GM21723 (cell line): Measurements from ENCODE around the gene RAB3GAP2.
"Not testable (repeated sequence)": the region's sequence is repeated elsewhere in the genome, so short reads cannot be mapped to it uniquely, and the experiment has no call there.

Source experiments
- ATAC-seq: cut with Tn5 transposase; IDR thresholded peaks from one replicate; pipeline ENCODE4 v1.9.1; 2021; ENCODE audit warnings: mild to moderate bottlenecking, moderate library complexity; ENCODE audit not compliant: unreplicated experiment

The RAB3GAP2 gene

GRCh38 chr1:220157738-220158137 lies 114.5 kb downstream of the RAB3GAP2 start:
- no peak for ATAC-seq

DNA sequence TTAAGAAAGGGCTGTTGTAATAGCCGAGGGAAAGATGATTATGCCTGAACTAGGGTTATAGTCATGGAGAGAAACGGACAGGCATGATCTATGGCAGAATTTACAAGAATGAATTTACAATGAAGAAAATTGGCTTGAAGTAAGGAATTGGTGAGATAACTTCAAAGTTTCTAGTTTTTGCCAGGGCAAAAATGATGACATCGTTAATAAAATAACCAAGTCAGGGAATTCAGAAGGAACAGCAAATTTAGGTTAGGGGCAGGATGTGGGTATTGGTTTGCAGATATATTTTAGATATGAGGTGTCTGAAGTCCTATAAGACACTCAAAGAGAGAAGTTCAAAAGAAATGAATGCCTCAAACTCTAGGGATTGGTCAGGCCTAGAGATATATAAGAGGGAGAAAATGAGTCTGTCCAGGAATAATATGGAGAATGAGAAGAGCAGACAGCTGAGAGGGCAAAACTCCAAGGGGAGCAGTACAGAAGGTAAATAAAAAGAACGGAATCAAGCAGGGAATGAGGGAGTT lies 115.6 kb downstream of the RAB3GAP2 start:
- ATAC-seq = no peak

DNA sequence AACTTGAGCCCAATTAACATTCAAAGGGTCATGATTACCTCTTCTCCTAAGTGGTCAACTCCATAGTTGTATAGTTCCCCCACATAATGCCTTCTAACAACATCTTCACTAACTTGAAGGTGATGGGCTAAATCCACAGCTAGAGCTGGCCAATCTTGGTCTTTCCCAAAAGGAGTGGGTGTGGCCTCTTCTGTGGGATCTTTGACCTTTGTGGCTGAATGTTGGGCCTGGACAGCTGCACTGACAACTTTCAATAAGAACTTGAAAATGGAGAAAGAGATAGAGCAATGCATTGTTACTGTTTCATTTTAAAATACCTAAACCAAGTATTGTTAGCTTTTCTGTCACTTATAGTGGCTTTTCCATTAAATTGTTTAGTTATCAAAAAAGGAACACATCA lies 119.1 kb downstream of the RAB3GAP2 start:
- no peak for ATAC-seq

DNA sequence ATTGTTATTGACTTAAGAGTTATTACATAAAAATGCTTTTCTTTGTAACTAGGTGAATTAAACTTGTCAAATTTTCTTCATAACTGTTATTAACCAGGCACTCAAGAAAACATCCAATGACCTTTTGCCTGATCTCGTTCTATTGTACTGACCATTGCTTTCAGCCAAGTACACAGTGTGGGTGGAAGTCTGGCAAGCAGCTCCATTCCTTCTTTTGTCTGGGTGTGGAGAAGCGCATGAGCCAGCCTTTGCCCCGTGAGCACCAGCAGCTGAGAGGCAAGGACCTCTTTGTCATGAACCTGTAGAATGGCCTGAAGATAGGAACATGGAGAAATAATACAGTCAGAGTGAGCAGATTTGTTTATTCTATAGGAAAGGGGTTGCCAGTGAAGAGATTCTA lies 120.8 kb downstream of the RAB3GAP2 start:
- no peak for ATAC-seq

DNA sequence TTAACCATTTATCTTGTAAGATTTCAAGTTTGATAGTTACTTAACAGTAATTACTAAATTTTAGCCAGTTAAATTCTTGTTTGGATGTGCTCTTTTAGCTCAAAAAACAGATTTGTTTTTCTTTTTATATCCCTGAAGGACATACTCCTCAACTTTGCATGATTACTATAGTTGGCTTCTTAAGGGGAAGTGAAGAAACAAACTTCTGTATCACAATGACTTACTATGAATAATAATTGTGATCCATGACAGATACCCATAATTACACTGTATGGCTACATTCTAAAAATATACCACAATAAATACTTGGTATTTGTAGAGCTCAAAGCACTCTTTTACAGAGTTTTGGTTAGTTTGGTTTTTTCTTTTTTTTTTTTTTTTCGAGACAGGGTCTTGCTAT lies 122.5 kb downstream of the RAB3GAP2 start:
- ATAC-seq = peak; percentile 49

- no peak for ATAC-seq
These were observed 128.2 kb downstream of the RAB3GAP2 start for GRCh38 chr1:220144051-220144450.

- no peak for ATAC-seq
These were observed 132.3 kb downstream of the RAB3GAP2 start for GRCh38 chr1:220139966-220140365.

- no peak for ATAC-seq
These were observed 135.1 kb downstream of the RAB3GAP2 start for GRCh38 chr1:220137019-220137786.

GRCh38 chr1:220135755-220136154 lies 136.5 kb downstream of the RAB3GAP2 start:
- no peak for ATAC-seq

GRCh38 chr1:220129479-220130210 lies 142.6 kb downstream of the RAB3GAP2 start:
- ATAC-seq = no peak

DNA sequence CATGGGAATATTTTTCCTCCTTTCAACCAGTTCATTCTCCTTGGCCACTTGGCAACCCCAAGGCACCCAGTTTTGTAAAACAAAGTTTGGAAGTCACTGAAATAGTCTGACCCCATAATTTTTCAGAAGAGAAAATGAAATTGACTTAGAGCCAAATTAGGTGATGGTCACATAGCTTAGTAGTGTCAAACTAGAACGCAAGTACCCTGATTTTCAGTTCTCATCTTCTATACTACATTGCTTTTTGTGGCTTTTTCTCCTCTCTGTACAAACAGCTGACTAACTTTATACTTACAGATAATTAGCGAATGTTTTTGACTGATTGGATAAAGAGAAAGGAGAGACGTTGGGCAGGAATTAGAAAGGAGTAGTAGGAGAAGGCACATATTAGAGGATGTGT lies 145.2 kb downstream of the RAB3GAP2 start:
- no peak for ATAC-seq

DNA sequence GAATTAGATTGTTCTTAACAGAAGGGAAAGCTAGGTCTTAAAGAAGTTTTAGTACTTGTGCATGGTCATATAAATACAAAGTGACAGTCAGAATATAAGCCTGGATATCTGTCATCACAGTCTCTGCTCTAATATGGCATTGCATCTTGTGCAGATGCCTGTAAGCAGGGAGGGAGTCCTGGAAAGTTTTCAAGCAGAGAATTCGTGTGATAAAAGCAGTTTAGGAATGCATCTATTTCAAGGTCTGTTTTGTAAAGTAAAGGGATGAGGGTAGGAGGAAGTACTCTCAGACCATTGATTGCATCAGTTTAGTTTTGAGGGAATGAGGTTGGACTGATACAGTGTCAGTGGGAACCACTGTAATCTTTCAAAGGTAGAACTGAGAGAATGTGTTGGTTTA lies 147.7 kb downstream of the RAB3GAP2 start:
- ATAC-seq = no peak

DNA sequence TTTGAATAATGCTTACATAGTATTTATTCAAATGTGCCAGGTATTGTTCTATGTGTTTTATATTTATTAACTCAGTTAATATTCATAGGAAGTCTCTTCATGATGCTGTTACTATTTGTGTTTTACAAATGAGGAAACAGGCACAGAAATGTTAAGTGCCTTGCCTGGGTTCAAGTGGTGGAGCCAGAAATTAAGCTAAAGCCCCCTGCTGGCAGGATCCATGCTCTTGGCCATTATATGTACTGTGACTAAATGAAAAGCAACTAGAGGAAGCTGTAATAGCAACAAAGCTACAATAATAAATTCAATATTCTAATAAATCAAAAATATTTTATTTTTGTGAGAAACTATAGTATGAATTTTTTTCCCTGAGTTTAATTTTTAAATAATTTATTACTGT lies 148.4 kb downstream of the RAB3GAP2 start:
- no peak for ATAC-seq

DNA sequence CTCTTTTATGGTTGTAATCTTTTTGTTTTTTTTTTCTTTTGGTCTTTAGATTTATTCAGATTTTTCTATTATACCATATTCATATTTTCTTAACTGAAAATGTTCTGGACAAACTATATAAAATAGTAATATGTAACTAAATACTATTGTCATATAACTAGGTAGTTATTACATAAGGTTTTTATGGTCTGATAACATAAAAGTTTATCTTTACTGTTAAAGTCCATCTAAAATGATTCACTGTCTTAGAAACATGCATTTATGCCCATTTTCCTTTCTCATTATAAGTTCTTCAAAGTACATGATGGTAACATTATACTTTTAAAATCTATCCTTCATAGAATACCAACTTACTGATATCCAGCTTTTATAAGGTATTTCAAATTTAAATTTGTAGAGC lies 149.2 kb downstream of the RAB3GAP2 start:
- ATAC-seq = no peak

GRCh38 chr1:220121791-220122530 lies 150.3 kb downstream of the RAB3GAP2 start:
- ATAC-seq = no peak

GRCh38 chr1:220119043-220119512 lies 153.2 kb downstream of the RAB3GAP2 start:
- no peak for ATAC-seq

GRCh38 chr1:220113136-220113695 lies 159.0 kb downstream of the RAB3GAP2 start:
- no peak for ATAC-seq

GRCh38 chr1:220112600-220112999 lies 159.7 kb downstream of the RAB3GAP2 start:
- not testable (repeated sequence) for ATAC-seq

DNA sequence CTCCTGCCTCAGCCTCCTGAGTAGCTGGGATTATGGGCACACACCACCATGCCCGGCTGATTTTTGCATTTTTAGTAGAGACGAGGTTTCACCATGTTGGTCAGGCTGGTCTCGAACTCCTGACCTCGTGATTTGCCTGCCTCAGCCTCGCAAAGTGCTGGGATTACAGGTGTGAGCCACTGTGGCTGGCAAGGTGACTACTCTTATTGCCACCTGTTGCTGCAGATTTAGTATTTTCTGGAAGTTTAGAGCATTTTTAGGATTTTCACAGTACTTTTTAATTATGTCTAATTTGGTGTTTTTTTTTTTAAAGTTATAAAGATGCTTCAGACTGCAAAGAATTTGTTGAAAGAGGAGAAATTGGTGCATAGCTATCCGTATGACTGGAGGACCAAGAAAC lies 161.8 kb downstream of the RAB3GAP2 start:
- not testable (repeated sequence) for ATAC-seq

GRCh38 chr1:220099826-220100225 lies 172.4 kb downstream of the RAB3GAP2 start:
- ATAC-seq = no peak
